Measurements from ENCODE around the gene PRKAG1. TPM values are rescaled to one million over a fixed set of nuclear protein-coding genes. Genes with fewer than 3 reads are reported as not detected.
A peak's percentile ranks its signal among the peaks of the same experiment; 100 is the strongest.

The PRKAG1 gene
- total and polyA plus RNA-seq, 10 of the 15 experiments (the other 5 are each of a cell fraction or from before 2014, with no cell fraction given), result 44.5 to 91.6 (median 60.9) TPM

DNA sequence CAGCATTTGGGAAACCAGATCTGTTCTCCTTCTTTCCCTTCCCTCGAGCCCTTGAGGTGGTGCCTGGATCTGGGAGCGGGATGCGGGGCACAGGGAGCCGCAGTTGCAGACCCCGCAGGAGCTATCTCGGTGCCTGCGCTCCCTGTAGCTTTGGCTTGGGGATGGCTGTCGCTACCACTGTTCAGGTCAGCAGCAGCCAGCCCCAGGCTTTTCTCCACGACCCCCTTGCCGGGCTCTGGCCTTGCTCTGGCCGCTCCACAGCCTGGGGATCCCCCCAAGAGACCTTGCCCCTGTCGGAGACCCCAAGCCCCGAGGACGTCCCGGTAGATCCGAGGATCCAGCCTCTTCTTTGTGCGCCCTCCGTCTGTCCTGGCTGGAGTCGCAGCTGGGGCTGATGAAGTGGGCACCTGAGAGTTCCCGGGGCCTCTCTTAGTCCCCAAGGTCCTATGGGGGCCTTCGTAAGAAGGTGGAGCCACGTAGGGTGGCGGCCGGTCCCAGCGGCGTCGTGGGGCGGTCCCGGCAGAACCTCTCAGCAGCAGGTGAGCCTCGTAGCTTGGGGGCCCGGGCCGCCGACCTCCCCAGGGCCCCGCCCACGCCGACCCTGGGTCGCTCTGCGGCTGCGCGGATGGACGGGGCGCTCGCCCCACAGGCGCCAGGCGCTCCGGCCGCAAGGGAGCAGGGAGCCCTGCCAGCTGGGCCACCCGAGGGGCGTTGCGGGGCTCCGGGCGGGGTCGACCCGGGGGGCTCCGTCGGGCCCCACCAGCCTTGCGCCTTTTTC lies 20.7 kb downstream of the PRKAG1 start (continued):
- no peak for TF ChIP-seq ATF3 (IDR thresholded peaks at IDR 0.05; ENCODE audit: borderline replicate concordance, extremely low read depth, low read depth, low read length)
- TF ChIP-seq ZNF217 (IDR thresholded peaks at IDR 0.05), result no peak
- no peak for TF ChIP-seq SUZ12 (IDR thresholded peaks at IDR 0.05; ENCODE audit: unreplicated experiment)
- TF ChIP-seq, protein P1, sequence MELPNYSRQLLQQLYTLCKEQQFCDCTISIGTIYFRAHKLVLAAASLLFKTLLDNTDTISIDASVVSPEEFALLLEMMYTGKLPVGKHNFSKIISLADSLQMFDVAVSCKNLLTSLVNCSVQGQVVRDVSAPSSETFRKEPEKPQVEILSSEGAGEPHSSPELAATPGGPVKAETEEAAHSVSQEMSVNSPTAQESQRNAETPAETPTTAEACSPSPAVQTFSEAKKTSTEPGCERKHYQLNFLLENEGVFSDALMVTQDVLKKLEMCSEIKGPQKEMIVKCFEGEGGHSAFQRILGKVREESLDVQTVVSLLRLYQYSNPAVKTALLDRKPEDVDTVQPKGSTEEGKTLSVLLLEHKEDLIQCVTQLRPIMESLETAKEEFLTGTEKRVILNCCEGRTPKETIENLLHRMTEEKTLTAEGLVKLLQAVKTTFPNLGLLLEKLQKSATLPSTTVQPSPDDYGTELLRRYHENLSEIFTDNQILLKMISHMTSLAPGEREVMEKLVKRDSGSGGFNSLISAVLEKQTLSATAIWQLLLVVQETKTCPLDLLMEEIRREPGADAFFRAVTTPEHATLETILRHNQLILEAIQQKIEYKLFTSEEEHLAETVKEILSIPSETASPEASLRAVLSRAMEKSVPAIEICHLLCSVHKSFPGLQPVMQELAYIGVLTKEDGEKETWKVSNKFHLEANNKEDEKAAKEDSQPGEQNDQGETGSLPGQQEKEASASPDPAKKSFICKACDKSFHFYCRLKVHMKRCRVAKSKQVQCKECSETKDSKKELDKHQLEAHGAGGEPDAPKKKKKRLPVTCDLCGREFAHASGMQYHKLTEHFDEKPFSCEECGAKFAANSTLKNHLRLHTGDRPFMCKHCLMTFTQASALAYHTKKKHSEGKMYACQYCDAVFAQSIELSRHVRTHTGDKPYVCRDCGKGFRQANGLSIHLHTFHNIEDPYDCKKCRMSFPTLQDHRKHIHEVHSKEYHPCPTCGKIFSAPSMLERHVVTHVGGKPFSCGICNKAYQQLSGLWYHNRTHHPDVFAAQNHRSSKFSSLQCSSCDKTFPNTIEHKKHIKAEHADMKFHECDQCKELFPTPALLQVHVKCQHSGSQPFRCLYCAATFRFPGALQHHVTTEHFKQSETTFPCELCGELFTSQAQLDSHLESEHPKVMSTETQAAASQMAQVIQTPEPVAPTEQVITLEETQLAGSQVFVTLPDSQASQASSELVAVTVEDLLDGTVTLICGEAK (IDR thresholded peaks at IDR 0.05; ENCODE audit: borderline replicate concordance), result no peak
- no peak for TF ChIP-seq POLR2A (IDR thresholded peaks at IDR 0.05; ENCODE audit: low read depth, low read length)
- TF ChIP-seq IKZF1 (conservative IDR thresholded peaks at IDR 0.05), result peak; percentile 83
- TF ChIP-seq MYB (IDR thresholded peaks at IDR 0.05; ENCODE audit: borderline replicate concordance, low read depth, low read length), result no peak
- no peak for TF ChIP-seq HSF1 (IDR thresholded peaks at IDR 0.05; ENCODE audit: low read depth, low read length)
- TF ChIP-seq ZNF274 (IDR thresholded peaks at IDR 0.05; ENCODE audit: insufficient read depth, insufficient read length), result no peak
- TF ChIP-seq BCL11A (IDR thresholded peaks at IDR 0.05; ENCODE audit: low read depth, low read length), result no peak
- TF ChIP-seq GATAD2B (conservative IDR thresholded peaks at IDR 0.05; ENCODE audit: low read depth), result 0 out of 2 replicates have a peak, but pooled peaks have one; percentile 29
- no peak for TF ChIP-seq TBL1XR1 (IDR thresholded peaks at IDR 0.05; ENCODE audit: low read depth, low read length)
- TF ChIP-seq GABPA (IDR thresholded peaks at IDR 0.05; ENCODE audit: low read depth), result no peak
- TF ChIP-seq KLF5 (IDR thresholded peaks at IDR 0.05; ENCODE audit: partially characterized antibody), result no peak
- TF ChIP-seq BHLHE40 (IDR thresholded peaks at IDR 0.05; ENCODE audit: borderline replicate concordance in 1 of 2, low read depth in 2 of 2, low read length in 1 of 2), result no peak
- peak; percentile 40; the same call in 1 of the 2 replicates for TF ChIP-seq NR2F1 (conservative IDR thresholded peaks at IDR 0.05)
- TF ChIP-seq SIN3A (IDR thresholded peaks at IDR 0.05; ENCODE audit: low read depth, low read length), result no peak
- TF ChIP-seq ZNF687 (IDR thresholded peaks at IDR 0.05), result peak; percentile 34; the same call in 1 of the 2 replicates
- no peak for TF ChIP-seq PML (IDR thresholded peaks at IDR 0.05; ENCODE audit: low read length)
- TF ChIP-seq RELA (IDR thresholded peaks at IDR 0.05; ENCODE audit: borderline replicate concordance, partially characterized antibody), result no peak
- TF ChIP-seq STAT1 (conservative IDR thresholded peaks at IDR 0.05), result no peak

Measured in GM12878 (cell line).